ACHN (cell line): ENCODE measurements around the gene TGFBR3.

Experiments
- DNase-seq: peaks from one replicate; pipeline ENCODE4 v3.0.0-alpha.2; 2015
- in situ Hi-C: cut with HindIII; loops from 2 replicates; pipeline ENCODE4 v1.10.0; 2017; ENCODE audit warnings: low sequenced_read_pairs, low pct_ligation_motif_present, low pct_unique_long_range_greater_than_20kb

TGFBR3 gene

DNA sequence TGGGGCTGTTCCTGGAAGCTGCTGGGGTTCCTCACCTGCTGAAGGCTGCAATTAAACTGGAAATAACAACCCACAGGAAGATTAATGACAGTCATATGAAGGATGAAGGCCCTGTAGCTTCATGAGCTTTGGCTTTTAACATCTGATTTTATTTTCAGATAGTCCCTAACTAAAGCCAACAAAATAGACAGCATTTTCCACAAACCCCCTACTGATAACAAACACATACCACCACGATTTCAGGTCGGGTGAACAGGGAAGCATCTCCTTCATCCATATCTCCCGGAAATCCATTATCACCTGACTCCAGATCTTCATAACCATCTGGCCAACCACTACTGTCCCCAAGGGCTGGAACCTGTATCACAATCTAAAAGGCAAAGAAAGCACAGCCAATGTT lies 169.6 kb downstream of the TGFBR3 start:
- no peak for DNase-seq
- in situ Hi-C loops = no loop called here

DNA sequence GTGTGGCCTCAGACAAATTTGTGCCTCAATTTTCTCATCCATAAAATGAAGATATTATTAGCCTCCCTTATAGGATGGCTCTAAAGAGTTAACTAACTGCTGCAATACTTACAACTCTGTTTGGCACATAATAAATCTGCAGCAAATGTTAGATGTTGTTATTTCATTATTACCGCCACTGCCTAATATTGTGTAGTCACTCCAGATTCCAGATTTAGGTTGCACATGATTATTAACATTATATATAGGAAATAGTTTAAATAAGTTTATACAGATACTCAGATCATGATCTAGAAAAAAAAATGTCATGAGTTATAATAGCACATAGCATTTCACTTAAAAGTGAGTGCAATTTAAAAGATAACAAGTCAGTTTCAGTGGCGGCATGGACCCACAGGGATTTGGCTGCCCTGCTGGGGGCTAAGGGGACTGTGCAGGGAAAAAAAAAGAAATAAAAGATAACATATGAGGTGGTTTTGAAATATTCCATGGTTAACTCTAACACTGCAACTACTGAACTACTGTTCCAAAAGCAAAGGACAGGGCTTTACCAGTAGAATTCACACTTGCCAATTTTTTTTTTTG lies 170.4 kb downstream of the TGFBR3 start:
- in situ Hi-C loops = no loop called here
- DNase-seq = no peak

DNA sequence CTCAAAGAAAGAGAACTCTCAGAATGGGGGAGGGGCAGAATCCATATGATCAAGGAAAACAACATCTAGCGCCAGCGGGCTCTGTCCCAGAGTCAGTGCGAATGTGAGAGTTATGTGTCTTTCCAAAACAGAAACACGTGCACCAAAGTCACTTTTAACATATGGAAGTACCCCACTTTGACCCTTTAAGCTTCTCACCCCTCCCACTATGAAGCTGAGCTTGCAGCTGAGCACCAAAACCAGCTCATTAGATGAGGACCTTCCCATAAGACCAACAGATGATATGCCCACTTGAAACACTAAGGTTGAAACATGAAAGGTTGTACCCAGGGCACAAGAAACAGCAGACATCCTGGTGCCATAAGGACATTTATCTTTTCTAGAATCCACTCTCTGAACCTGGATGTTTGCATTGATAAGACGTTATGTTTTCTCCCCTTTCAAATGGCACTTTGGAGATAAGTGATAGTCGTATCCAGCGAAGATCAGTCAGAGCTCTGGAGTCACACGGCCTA lies 171.0 kb downstream of the TGFBR3 start:
- in situ Hi-C loops = no loop called here
- no peak for DNase-seq

DNA sequence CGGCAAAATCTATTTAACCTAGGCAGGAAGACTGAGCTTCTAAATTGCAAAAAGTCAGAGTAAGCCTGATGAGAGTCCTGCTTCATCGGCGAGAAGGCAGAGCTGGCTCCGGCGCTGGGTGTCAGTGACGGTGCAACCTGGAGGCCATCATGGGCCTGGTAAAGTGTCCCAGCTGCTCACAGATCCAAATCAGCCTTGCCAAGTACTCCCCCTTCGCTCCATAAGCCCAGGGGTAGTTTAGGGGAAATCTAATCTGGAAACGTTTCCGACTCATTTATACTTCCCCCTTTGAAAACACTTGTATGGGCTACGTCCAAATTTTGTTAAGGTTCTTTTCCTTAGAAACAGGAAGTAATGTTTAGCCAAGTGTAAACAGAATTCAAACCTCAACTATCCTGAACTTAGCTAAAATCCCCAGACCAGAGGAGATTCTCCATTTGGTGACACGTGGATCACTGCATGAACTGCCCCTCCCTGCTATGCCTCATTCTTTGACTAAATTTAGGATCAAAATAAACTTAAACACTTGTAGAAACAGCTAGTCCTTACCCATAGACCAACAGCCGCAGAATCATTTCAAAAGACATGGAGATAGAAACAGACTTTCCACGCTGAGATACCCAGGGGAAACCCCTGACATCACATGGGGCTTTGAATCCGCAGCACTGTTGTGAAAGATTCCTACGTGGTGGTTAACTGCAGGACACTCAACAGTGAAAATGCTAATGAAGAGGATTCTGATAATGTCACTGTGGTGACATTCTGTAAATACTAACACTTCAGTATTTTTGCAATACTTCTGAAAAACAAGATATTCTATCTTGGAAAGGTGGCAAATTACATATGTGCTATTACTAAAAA lies 172.7 kb downstream of the TGFBR3 start:
- in situ Hi-C loops = no loop called here
- no peak for DNase-seq

DNA sequence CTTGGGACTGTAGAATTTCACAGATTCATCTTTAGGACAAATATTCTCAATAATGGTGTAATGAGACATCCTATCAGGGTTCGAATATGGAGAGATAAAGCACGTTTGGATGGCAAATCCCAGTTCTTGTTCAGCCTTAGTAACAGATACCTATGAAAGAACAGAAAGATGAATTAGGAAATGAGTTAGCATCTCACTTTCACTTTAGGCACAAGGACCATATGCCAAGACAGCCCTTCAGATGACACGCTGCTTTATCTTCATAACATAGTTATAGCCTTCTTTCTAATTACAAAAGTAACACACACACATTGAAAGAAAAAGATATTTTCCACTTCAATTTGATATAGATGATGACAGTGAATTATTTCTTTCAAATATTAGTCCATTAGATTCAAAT lies 173.6 kb downstream of the TGFBR3 start:
- in situ Hi-C loops = no loop called here
- DNase-seq = no peak

DNA sequence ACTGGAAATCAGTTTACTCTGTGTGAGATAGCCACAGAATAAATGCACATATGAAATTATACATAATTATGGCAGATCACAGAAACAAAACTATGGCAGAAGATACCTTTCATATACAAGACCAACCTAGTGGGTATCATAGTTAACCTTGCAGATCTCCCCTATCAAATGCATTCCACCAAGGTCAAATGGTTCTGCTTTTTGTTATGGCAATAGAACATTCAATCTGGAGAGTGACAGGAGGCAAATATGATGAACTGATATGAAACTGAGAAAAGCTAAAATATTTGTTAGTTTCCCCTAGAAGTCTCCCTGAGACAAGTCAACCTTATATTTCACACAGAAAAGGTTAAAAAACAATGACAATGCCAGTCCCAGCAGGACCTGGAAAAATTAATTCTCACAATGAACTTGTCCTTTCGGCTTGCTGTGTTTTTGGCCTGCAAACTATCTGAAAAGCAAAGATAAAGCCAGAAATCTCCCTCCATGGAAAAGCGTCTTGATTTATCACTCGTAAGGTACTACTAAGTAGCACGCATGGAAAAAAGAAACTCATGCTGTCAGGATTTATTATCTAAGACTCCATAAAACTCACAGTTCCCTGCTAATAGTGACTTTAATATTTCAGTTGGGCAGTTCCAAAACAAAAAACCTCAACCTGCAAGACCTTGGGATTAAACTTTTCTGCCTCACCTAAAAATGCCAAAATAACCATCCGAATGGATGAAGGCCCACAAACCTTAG lies 174.3 kb downstream of the TGFBR3 start:
- no peak for DNase-seq
- in situ Hi-C loops = no loop called here

DNA sequence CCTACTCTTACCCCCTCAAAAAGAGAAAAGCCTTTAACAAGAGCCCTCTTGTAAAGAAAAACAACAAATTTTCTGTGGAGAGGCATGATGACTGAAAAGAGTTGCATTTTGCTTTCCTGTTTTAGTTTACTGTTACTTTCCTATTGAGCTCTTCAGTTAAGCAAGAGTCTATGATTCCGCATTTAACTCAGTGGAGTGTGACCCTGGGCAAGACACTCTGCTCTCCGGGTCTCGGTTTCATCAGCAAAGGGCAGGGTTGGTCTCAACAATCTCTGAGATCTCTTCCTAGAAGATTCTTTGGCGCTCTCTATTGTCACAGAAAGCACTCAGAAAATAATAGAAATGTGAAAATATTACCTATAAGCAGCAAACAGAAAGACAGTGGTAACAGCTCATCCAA lies 175.7 kb downstream of the TGFBR3 start:
- in situ Hi-C loops = no loop called here
- no peak for DNase-seq

DNA sequence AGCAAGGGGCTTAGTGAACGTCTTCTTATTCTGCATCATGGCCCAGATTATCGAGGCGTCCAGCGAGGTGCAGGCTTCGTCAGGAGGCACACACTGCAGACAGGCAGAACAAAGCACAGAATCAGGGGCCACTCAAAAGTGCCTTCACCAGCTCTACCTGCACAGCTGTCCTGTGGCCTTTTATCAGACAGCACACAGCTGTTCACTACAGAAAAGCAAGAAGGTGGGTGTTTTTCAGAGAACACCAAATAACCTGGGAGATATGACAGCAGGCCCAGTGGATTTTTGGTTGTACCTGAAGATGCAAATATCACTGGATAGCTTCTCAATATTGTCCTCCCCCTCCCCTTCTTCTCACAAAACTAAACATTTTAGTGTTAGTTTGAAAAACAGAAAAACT lies 177.3 kb downstream of the TGFBR3 start:
- no peak for DNase-seq
- in situ Hi-C loops = no loop called here

DNA sequence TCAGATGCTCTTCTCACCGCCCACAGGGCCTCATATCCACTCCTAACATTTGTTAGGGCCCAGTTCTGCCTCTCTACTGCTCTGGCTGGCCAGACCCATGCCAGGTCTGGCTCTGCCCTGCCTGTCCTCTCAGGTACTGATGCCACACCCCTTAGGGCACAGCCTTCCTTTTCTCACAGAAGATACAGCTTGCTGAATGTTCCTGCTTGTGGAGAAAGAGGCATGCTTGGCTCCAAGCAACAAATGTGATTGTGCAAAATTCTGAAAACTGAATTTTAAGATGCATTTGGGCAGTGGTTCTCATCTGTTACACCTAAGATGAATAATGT lies 178.1 kb downstream of the TGFBR3 start:
- no peak for DNase-seq
- in situ Hi-C loops = no loop called here

DNA sequence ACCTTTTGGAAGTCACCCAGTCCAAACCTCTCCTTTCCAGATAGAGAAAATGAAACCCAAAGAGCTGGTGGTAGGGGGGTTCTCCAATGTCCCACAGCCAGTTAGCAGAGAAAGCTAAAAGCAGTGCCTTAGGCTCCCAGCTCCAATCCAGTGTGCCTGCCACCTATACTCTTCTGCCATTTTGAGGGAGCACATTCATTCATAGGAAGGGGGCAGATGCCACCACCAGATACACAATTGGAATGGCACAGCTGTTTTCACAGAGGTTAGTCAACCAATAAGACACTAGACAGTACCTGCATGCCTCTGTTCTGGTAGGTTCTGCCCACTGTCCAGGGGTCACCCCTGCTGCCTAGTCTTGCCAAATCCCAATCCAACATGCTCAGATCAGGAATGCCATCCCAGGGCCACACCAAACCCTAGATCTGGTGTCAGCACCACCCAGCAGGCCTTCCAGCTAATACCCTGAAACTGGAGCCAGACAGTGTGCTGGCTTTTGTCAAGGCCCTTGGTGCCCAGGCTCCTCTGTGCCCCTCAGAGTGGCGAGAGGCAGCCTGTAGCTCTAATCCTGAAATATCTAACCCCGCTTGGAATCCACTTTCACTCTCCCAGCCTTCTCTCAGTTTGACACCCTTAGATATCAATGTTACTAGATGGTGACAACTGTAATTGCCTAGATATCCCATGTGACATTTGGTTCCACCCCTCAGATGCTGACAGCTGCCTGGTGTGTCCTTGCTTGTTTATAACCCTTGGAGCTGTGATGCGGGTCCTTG lies 178.6 kb downstream of the TGFBR3 start:
- in situ Hi-C loops = no loop called here
- DNase-seq = no peak

DNA sequence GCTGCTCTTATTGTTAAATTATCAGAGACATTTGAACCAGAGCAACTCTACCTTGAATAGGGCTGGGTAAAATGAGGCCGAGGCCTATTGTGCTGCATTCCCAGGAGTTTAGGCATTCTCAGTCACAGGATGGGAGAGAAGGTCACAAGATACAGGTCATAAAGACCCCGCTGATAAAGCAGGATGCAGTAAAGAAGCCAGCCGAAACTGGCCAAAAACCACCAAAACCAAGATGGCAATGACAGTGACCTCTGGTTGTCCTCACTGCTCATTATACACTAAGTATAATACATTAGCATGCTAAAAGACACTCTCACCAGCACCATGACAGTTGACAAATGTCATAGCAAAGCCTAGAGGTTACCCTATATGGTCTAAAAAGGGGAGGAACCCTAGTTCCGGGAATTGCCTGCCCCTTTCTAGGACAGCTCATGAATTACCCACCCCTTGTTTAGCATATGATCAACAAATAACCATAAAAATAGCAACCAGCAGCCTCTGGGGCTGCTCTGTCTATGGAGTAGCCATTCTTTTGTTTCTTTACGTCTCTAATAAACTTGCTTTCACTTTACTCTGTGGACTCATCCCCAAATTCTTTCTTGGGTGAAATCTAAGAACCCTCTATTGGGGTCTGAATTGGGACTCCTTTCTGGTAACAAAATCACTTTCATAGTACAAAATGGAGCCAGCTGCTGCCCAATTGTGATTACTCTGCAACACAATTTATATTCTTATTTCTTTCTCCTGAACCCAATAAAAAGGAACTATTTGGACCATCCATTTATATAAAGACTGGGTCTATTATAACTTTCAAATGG lies 179.6 kb downstream of the TGFBR3 start:
- DNase-seq = no peak
- in situ Hi-C loops = no loop called here

DNA sequence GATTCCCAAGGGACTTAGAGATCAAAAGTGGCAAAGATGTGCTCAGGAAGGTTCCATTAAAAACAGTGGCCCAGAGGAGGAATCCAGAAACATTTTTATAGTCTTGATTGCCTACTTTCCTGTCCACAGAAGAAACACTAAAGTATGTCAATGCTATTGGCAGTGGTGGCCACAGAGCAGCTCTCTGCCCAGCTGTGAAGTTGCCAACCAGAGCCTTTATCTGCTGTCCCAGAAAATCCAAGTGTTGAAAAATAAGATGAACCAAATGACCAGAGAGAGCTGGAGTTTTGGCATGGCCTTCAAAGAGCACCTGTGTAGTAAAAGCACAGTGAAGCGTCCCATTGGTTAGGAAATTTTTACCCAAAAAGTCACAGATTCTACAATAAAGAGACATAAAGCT lies 181.2 kb downstream of the TGFBR3 start:
- in situ Hi-C loops = no loop called here

DNA sequence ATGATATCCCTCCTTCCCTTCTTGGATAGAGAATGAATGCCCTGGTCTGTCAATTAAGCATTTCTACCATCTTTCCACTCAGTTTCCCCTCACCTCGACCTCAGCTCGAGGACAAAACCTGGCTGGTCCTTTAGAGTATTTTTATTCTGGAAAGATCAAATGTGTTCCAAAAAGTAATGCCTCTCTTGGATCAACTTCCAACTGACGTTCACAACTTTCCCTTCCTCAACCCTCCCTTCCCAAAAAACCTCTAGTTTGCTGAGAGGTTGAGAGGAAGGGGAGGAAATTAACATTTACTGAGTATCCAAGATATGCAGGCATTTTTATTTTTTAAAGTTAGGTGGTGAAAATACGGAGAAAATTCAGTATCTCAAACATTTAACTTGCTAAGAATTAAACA lies 182.9 kb downstream of the TGFBR3 start:
- in situ Hi-C loops = no loop called here
- DNase-seq = no peak

More for the DNA sequence above, 181.2 kb downstream of the TGFBR3 start:
- DNase-seq = no peak

DNA sequence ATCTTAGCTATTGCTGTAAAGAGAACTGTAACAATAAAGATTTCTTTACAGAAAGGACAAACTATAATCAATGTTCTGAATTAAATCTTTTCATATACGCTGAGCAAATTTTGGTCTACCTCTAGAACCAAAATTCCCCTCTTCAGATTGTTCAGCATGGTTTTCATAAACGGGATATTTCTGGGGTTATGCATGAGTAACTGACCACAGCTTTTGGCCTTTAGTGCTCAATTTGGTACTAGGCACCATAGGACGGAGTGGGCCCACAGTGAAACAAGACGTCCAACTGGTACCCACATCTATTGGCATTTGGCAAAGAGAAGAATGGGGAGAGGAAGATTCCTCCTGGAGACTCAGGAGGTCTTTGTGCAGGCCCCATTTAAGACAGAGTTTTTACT lies 184.5 kb downstream of the TGFBR3 start:
- no peak for DNase-seq
- in situ Hi-C loops = no loop called here

DNA sequence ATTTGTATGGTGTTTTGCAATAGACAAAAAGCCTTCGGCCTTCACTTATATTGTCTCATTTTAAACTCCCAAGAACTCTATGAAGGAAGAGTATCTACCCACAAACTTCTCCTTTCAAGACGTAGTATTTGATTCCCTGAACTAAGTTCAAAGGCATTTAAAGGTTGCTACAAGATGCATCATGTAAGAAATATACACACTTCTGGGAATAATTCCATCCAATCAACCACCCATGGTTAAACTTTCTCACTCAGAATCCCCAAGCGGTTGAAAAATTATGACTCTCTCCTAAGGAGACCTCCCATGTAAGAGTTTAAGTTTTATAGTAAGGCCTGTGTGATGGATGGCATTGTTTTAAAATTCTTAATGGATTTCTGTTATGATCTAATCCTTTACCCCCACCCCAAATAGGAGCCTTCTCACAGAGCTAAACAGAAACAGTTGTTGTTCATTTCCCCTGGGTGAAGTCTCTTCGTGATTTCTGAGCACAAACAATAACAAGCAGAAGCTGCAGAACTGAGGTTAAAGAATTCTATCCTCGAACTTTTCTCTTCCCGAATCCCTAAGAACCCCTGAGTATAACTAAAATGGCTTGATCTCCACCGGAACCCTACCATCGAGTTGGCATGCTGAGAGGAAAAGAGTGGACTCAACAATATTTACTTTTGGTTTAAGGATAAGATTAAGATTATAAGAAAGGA lies 185.0 kb downstream of the TGFBR3 start:
- DNase-seq = no peak
- in situ Hi-C loops = no loop called here

DNA sequence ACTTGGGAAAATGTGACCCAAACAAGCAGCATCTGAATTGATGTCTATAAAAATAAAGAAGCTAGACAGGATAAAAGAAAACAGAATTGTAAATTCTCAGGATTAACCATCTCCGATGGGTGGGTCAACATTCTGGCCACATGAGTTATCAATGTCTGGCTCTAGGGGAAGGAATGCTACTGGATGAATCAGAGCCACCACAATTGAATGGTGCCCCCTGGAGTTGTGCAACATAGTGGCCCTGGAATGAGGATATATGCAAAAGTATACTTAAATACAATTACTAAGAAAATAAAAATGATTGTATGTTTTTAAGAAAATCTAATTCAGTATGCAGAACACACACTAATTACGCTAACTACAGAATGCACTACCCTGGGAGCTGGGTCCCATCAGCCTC lies 185.6 kb downstream of the TGFBR3 start:
- in situ Hi-C loops = no loop called here
- no peak for DNase-seq

DNA sequence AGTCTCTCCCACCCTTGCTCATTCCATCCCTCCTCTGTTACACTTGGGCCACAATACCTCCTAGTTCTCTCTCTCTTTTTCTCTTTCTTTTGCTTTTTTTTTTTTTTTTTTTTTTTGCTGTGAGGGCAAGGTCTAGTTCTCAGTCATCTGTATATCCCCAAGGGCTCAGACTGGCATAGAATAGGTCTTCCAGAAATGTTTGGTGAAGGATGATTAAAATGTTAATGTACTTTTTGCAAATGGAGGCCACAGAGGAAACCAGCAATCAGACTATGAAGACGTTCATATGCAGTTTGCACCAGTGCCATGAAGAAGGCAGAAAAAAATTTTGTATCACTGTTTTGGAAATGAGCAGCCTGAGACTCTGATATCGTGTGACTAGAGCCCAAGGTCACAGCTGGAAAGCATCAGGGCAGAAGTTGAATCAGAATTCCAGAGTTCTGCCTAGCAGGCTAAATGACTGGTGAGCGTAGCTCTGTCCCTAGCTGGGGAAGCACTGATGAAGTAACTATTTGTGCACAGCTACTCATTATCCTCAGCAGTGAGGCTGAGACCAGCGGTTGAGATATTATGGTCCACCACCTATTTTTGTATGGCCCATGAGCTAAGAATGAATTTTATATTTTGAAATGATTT lies 186.5 kb downstream of the TGFBR3 start:
- in situ Hi-C loops = no loop called here
- DNase-seq = no peak
